K562 (cell line): ENCODE data around the gene TLR5. TPM values are rescaled to one million over a fixed set of nuclear protein-coding genes. Genes with fewer than 3 reads are reported as not detected.

Source experiments
- ATAC-seq: fragments of 200-7000 bp; cut with Tn5 transposase; 3 replicates; pipeline ENCODE4 v1.9.1; 2020; ENCODE audit warnings: moderate library complexity
- BruUV-seq: library from RNA; stranded (reverse); fragments of 400-500 nt; replicated peaks from 2 replicates; lab custom pipeline; 2021; lab: Mats Ljungman, UMichigan
- CTCF ChIA-PET: fragments of 300-600 bp; formaldehyde crosslinking; extraction: SDS; loops from one replicate; lab custom pipeline; 2021; ENCODE audit warnings: low intra/inter-chr PET ratio; lab: Yijun Ruan, JAX
- POLR2A ChIA-PET: fragments of 300-600, 350-650 bp; sonication (Branson Sonifier 250); formaldehyde crosslinking; extraction: SDS; loops from one replicate; lab custom pipeline; 2021; ENCODE audit warnings: antibody characterized with exemption, inconsistent platforms; lab: Yijun Ruan, JAX
- DNase-seq, 4 experiments: peaks; one replicate each; pipeline versions ENCODE4 v3.0.0 to v3.0.0-alpha.2; 2011 to 2018; ENCODE audit warnings: low spot score in 3 of 4, mixed read lengths in 3 of 4; ENCODE audit errors: extremely low read depth in 1 of 4
- FAIRE-seq: peaks from 2 replicates; lab custom pipeline; 2011; peaks lifted over from hg19 to GRCh38; lab: Jason Lieb, UNC
- H2AFZ ChIP-seq: 2 replicates; pipeline ENCODE4 v1.6.0; 2011; ENCODE audit warnings: low read depth, low read length, control low read depth, inconsistent platforms
- H3K27ac ChIP-seq: fragments of 200-600 bp; 3 replicates; pipeline ENCODE4 v1.8.0; 2011; ENCODE audit warnings: low read depth, mild to moderate bottlenecking, control low read depth, inconsistent platforms, low read length, moderate library complexity, mixed read lengths; ENCODE audit errors: extremely low read depth
- H3K27me3 ChIP-seq, 2 experiments: fragments of 300-600 bp in 1 of 2; 2 replicates in 1 of 2; 3 replicates in 1 of 2; pipeline versions ENCODE4 v1.6.0 to v1.8.0; 2011; ENCODE audit warnings: inconsistent platforms in 2 of 2, low read length in 2 of 2, mild to moderate bottlenecking in 1 of 2, mixed read lengths in 1 of 2, moderate library complexity in 1 of 2; ENCODE audit not compliant: control insufficient read depth in 2 of 2, insufficient read depth in 2 of 2
- H3K36me3 ChIP-seq: fragments of 300-600 bp; 3 replicates; pipeline ENCODE4 v1.8.0; 2011; ENCODE audit warnings: mild to moderate bottlenecking, low read length, inconsistent platforms; ENCODE audit not compliant: control insufficient read depth, insufficient read depth
- H3K4me1 ChIP-seq, 2 experiments: fragments of 200-600 bp in 1 of 2; replicated peaks in 1 of 2; 2 replicates in 1 of 2; 3 replicates in 1 of 2; pipeline versions ENCODE4 v1.5.1 to v1.8.0; 2011; ENCODE audit warnings: inconsistent platforms in 2 of 2, low read length in 2 of 2, mild to moderate bottlenecking in 1 of 2, mixed read lengths in 1 of 2, moderate library complexity in 1 of 2; ENCODE audit not compliant: control insufficient read depth in 2 of 2, insufficient read depth in 2 of 2
- H3K4me2 ChIP-seq: 2 replicates; pipeline ENCODE4 v1.6.1; 2011; ENCODE audit warnings: low read length, control low read depth, inconsistent platforms, mixed read lengths; ENCODE audit not compliant: insufficient read depth
- H3K4me3 ChIP-seq: fragments of 200-600 bp; sonication (generic), shearing (Covaris generic); 2 replicates; pipeline ENCODE4 v1.5.1; 2016; ENCODE audit warnings: control low read depth, inconsistent platforms
- H3K79me2 ChIP-seq: fragments of 200-600 bp; 3 replicates; pipeline ENCODE4 v1.8.0; 2011; ENCODE audit warnings: low read length, inconsistent platforms; ENCODE audit not compliant: control insufficient read depth, insufficient read depth
- H3K9ac ChIP-seq, 2 experiments: 2 replicates each; pipeline versions ENCODE4 v1.6.0 to v1.6.1; 2011; ENCODE audit warnings: low read depth in 2 of 2, low read length in 2 of 2, control low read depth in 1 of 2, inconsistent platforms in 1 of 2, mild to moderate bottlenecking in 1 of 2, mixed read lengths in 1 of 2; ENCODE audit not compliant: insufficient read depth in 1 of 2
- H3K9me1 ChIP-seq: one replicate; pipeline ENCODE4 v1.6.0; 2011; ENCODE audit warnings: inconsistent platforms, mild to moderate bottlenecking, low read length, moderate library complexity; ENCODE audit not compliant: control insufficient read depth, insufficient read depth
- H3K9me3 ChIP-seq: replicated peaks from 2 replicates; pipeline ENCODE4 v1.5.1; 2011; ENCODE audit warnings: low read depth, low read length, inconsistent platforms; ENCODE audit not compliant: control insufficient read depth, insufficient read depth
- H4K20me1 ChIP-seq: replicated peaks from 2 replicates; pipeline ENCODE4 v1.6.1; 2011; ENCODE audit warnings: low read length, inconsistent platforms, mixed read lengths; ENCODE audit not compliant: control insufficient read depth, insufficient read depth
- CBFA2T2 ChIP-seq: fragments of 450-650 bp; conservative IDR thresholded peaks from 2 replicates; pipeline ENCODE4 v1.6.1; 2017; ENCODE audit warnings: mild to moderate bottlenecking
- GABPB2 ChIP-seq: fragments of 250-450 bp; sonication (Bioruptor Pico); conservative IDR thresholded peaks from 2 replicates; pipeline ENCODE4 v1.5.1; 2021; ENCODE audit warnings: mild to moderate bottlenecking
- KLF13 ChIP-seq: fragments of 450-650 bp; IDR thresholded peaks from 2 replicates; pipeline ENCODE4 v1.6.1; 2016; ENCODE audit warnings: missing genetic modification characterization, low read depth, mild to moderate bottlenecking, missing compliant biosample characterization, moderate library complexity, borderline replicate concordance
- MAZ ChIP-seq, 2 experiments: fragments of 450-650 bp in 1 of 2; sonication (generic) in 1 of 2; formaldehyde crosslinking; IDR thresholded peaks in 1 of 2; conservative IDR thresholded peaks in 1 of 2; 2 replicates each; pipeline versions ENCODE4 v1.4.0 to v1.5.0; 2020; ENCODE audit warnings: mild to moderate bottlenecking in 1 of 2, missing genetic modification reagents in 1 of 2
- MTA2 ChIP-seq: fragments of 450-650 bp; IDR thresholded peaks from 2 replicates; pipeline ENCODE4 v1.6.1; 2016; ENCODE audit warnings: low read depth
- SMAD1 ChIP-seq: fragments of 150-350 bp; IDR thresholded peaks from 2 replicates; pipeline ENCODE4 v1.6.1; 2014; ENCODE audit warnings: low read length, low read depth; ENCODE audit not compliant: partially characterized antibody
- ZEB2 ChIP-seq: fragments of 450-650 bp; IDR thresholded peaks from 2 replicates; pipeline ENCODE4 v1.6.1; 2016
- ZNF444 ChIP-seq: fragments of 250-450 bp; sonication (Bioruptor Pico); IDR thresholded peaks from 2 replicates; pipeline ENCODE4 v1.4.0; 2020; ENCODE audit warnings: mild to moderate bottlenecking, moderate library complexity
- ZNF644 ChIP-seq: fragments of 200-800 bp; sonication (Bioruptor generic); IDR thresholded peaks from 2 replicates; pipeline ENCODE4 v1.6.1; 2016; ENCODE audit warnings: low read depth, missing genetic modification characterization, missing compliant biosample characterization
- WGBS: fragments of 100-300 bp; shearing (Covaris generic); methylation state at CpG from one replicate; pipeline ENCODE4 v1.1.6; 2016; ENCODE audit warnings: low coverage, mixed read lengths; ENCODE audit not compliant: insufficient coverage; ENCODE audit errors: missing lambda C conversion rate; 5-methylcytosine and 5-hydroxymethylcytosine counted together
- in situ Hi-C: fragments of 300-500 bp; cut with MboI; formaldehyde crosslinking; loops from 4 replicates; pipeline ENCODE4 v1.15.0; 2018; ENCODE audit warnings: inconsistent platforms, mixed read lengths
- intact Hi-C: fragments of 100-400 bp; cut with micrococcal nuclease; formaldehyde crosslinking; loops from 2 replicates; pipeline ENCODE4 v1.14.2; 2022
- polyA plus RNA-seq, 8 experiments: library from polyadenylated mRNA; depleted of rRNA in 4 of 8; stranded (reverse) in 5 of 8; unstranded in 3 of 8; fragments of >200 nt; fragmentation: Nextera tagmentation in 2 of 8; fragmentation: Illumina TruSeq in 1 of 8; extraction: Ambion mirVana in 2 of 8; extraction: Trizol in 1 of 8; gene quantifications; 2 replicates each; pipeline versions ENCODE4 v1.2.1 to v1.2.3, GENCODE V29; 2011 to 2014; ENCODE audit warnings: inconsistent platforms in 1 of 8, missing spikeins in 1 of 8
- total RNA-seq, 7 experiments: library from RNA; depleted of rRNA in 6 of 7; stranded (reverse); fragments of >200 nt in 6 of 7; fragmentation: Illumina TruSeq in 2 of 7; extraction: Trizol in 2 of 7; gene quantifications; 2 replicates each; pipeline versions ENCODE4 v1.2.1 to v1.2.3, GENCODE V29; 2011 to 2021; ENCODE audit warnings: low replicate concordance in 1 of 7
- TF ChIP-seq, protein P1 (sequence below): fragments of 200-600 bp; sonication (generic); IDR thresholded peaks from one replicate; pipeline ENCODE4 v1.6.1; 2012; ENCODE audit warnings: mild to moderate bottlenecking, low read depth, low read length, inconsistent platforms

TLR5 gene
- total and polyA plus RNA-seq, 9 of the 15 experiments (the other 6 are each of a cell fraction or from before 2014, with no cell fraction given), result 0.93 to 7.4 (median 1.9) TPM

DNA sequence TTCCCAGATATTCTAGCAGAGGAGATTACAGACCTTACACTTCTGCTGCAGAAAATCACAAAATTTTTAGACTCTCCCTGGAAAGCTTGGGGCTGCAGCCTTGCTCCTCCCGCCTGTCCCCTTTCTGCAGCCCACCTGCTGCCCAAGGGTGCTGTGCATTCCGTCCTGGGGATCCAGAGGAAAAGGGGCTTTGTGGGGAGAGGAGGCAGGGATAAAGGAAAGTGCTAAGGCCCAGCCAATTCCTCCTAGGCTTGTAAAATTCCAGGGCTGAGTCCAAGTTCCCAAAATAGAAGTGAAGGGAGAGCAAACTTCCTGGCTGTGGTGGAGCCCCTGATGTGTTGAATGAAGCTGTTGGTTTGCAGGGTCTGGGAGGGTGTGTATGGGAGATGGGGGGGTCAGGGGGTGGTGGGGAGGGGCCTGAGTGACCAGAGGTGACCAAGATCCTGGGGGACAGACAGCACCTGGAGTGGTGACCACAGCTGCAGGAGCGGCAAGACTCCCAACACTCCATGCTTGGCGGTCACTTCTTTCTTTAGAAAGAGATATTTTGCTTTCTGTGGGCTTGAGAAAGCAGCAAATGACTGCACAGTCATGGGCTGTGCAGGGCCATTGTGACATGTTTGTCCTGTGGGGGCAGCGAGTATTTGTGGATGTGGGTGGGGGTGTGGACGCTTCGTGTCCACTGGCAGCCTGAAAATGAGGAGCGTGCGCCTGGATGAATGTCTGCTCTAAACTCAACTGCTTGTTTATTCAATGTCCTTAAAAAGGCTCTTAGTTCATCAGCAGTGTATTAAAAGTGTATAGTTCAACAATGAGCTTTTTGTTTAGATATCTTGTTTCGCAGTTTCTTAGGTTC, 68.4 kb downstream of the TLR5 start:
- ATAC-seq (no peak), DNase-seq (no peak), FAIRE-seq (no peak)
- peaks cover 3% of the 10 kb centered on the region for H3K9me1 ChIP-seq
- H3K79me2 ChIP-seq, result no peaks in the 10 kb centered on the region
- no peak overlapping the region for H3K4me3 ChIP-seq
- BruUV-seq, result no TSS peak
- H4K20me1 ChIP-seq, result 0 out of 2 replicates have a peak, but pooled peaks cover 8% of the 10 kb centered on the region
- H3K9me3 ChIP-seq, result no peaks in the 10 kb centered on the region
- H3K27ac ChIP-seq, result no peak overlapping the region
- peaks cover 0 to 4% of the 10 kb centered on the region in 2 experiments; a peak in 1 of 5 replicates for H3K4me1 ChIP-seq
- WGBS, result under 1% methylated on average over 10 of the region's 10 CpGs
- no peak overlapping the region for H3K9ac ChIP-seq
- intact Hi-C loops, result no loop called here
- ChIA-PET CTCF (no interaction called here), POLR2A (no interaction called here)
- peaks cover 9 to 38% of the 10 kb centered on the region in 2 experiments; a peak in 4 of 5 replicates for H3K27me3 ChIP-seq
- H2AFZ ChIP-seq, result no peak overlapping the region
- in situ Hi-C loops, result no loop called here
- no peaks in the 10 kb centered on the region for H3K36me3 ChIP-seq
- H3K4me2 ChIP-seq, result no peak overlapping the region
- TF ChIP-seq GABPB2 (CRISPR knock-in tag) (no peak), MTA2 (no peak), ZNF644 (tag) (no peak), KLF13 (no peak), MAZ (CRISPR knock-in tag; conservative IDR thresholded peaks at IDR 0.05 in 1 of 2, IDR thresholded peaks at IDR 0.05 in 1 of 2) (no peak), ZEB2 (no peak), CBFA2T2 (no peak), SMAD1 (no peak), ZNF444 (CRISPR knock-in tag) (no peak)
- TF ChIP-seq, protein P1, sequence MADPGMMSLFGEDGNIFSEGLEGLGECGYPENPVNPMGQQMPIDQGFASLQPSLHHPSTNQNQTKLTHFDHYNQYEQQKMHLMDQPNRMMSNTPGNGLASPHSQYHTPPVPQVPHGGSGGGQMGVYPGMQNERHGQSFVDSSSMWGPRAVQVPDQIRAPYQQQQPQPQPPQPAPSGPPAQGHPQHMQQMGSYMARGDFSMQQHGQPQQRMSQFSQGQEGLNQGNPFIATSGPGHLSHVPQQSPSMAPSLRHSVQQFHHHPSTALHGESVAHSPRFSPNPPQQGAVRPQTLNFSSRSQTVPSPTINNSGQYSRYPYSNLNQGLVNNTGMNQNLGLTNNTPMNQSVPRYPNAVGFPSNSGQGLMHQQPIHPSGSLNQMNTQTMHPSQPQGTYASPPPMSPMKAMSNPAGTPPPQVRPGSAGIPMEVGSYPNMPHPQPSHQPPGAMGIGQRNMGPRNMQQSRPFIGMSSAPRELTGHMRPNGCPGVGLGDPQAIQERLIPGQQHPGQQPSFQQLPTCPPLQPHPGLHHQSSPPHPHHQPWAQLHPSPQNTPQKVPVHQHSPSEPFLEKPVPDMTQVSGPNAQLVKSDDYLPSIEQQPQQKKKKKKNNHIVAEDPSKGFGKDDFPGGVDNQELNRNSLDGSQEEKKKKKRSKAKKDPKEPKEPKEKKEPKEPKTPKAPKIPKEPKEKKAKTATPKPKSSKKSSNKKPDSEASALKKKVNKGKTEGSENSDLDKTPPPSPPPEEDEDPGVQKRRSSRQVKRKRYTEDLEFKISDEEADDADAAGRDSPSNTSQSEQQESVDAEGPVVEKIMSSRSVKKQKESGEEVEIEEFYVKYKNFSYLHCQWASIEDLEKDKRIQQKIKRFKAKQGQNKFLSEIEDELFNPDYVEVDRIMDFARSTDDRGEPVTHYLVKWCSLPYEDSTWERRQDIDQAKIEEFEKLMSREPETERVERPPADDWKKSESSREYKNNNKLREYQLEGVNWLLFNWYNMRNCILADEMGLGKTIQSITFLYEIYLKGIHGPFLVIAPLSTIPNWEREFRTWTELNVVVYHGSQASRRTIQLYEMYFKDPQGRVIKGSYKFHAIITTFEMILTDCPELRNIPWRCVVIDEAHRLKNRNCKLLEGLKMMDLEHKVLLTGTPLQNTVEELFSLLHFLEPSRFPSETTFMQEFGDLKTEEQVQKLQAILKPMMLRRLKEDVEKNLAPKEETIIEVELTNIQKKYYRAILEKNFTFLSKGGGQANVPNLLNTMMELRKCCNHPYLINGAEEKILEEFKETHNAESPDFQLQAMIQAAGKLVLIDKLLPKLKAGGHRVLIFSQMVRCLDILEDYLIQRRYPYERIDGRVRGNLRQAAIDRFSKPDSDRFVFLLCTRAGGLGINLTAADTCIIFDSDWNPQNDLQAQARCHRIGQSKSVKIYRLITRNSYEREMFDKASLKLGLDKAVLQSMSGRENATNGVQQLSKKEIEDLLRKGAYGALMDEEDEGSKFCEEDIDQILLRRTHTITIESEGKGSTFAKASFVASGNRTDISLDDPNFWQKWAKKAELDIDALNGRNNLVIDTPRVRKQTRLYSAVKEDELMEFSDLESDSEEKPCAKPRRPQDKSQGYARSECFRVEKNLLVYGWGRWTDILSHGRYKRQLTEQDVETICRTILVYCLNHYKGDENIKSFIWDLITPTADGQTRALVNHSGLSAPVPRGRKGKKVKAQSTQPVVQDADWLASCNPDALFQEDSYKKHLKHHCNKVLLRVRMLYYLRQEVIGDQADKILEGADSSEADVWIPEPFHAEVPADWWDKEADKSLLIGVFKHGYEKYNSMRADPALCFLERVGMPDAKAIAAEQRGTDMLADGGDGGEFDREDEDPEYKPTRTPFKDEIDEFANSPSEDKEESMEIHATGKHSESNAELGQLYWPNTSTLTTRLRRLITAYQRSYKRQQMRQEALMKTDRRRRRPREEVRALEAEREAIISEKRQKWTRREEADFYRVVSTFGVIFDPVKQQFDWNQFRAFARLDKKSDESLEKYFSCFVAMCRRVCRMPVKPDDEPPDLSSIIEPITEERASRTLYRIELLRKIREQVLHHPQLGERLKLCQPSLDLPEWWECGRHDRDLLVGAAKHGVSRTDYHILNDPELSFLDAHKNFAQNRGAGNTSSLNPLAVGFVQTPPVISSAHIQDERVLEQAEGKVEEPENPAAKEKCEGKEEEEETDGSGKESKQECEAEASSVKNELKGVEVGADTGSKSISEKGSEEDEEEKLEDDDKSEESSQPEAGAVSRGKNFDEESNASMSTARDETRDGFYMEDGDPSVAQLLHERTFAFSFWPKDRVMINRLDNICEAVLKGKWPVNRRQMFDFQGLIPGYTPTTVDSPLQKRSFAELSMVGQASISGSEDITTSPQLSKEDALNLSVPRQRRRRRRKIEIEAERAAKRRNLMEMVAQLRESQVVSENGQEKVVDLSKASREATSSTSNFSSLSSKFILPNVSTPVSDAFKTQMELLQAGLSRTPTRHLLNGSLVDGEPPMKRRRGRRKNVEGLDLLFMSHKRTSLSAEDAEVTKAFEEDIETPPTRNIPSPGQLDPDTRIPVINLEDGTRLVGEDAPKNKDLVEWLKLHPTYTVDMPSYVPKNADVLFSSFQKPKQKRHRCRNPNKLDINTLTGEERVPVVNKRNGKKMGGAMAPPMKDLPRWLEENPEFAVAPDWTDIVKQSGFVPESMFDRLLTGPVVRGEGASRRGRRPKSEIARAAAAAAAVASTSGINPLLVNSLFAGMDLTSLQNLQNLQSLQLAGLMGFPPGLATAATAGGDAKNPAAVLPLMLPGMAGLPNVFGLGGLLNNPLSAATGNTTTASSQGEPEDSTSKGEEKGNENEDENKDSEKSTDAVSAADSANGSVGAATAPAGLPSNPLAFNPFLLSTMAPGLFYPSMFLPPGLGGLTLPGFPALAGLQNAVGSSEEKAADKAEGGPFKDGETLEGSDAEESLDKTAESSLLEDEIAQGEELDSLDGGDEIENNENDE, result no peak
